Cardiac septum (tissue), 1 donor: ENCODE results near the gene KLHL36. TPM values are rescaled to one million over a fixed set of nuclear protein-coding genes. Genes with fewer than 3 reads are reported as not detected.

ENCODE experiments used
- DNase-seq: peaks from one replicate; pipeline ENCODE4 v3.0.0-alpha.2; 2020; ENCODE audit warnings: low spot score
- intact Hi-C: fragments of 100-400 bp; cut with DNase I; formaldehyde crosslinking; loops from one replicate; pipeline ENCODE4 v1.14.0; 2022
- long read RNA-seq: library from polyadenylated mRNA; unstranded; transcript quantifications from one replicate; pipeline ENCODE4 v2.0.0, GENCODE V29; 2021
- total RNA-seq: library from RNA; stranded (reverse); fragmentation: NEBNext Ultra II Directional; extraction: Animal tissue kit (Norgen Biotek cat#: 25700); gene quantifications from one replicate; pipeline ENCODE4 v1.2.1, GENCODE V29; 2021
- donor health status: DM: no; HTN: no; CAD: no.

The KLHL36 gene
- 53.2 TPM for total RNA-seq
- long read RNA-seq, full-length matches to known transcripts, result 23 of 61 reads
- long read RNA-seq, partial matches to known transcripts, result 30 of 61 reads
- long read RNA-seq, other reads (novel, unspliced or antisense), result 8 of 61 reads

- intact Hi-C loops, result no loop called here
- peak; percentile 88 for DNase-seq
Observed at GRCh38 chr16:84647828-84648594, at the start of gene KLHL36. TSS of gene KLHL36 (plus strand) at chr16:84648511. CDS start at chr16:84650868, 2,357 bp downstream.

DNA sequence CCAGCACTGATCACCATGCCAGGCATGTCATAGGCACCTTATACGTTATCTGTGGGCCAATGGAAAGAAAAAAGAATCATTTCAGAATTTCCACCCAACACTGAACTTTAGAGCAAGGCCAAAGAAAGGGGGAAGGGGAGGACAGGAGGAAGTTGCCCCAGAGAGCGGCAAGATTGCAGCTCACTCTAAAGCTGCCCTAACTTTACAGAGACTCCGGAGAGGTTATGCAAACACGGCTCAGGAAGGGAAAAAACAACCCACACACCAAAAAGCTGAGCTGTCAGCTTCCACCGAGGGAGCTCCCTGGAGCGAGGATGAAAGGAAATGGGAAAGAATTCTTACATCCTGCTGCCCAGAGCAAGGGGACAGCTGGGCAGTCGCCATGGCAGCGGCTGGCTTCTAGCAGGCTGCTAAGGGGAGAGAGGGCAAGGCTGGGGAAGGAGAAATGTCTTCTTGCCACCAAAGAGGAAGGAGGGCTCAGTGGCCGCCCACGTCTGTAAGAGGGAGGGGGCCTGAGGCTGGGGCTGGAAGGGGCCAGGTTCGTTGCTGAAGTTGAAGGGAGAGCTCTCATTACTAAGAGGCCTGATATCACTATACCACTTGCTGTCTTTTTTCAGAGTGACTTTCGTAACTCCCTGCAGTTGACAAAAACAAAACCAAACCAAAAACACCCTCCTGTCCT lies 48.6 kb upstream of the KLHL36 start:
- peak; percentile 88 for DNase-seq
- intact Hi-C loops, result no loop called here

DNA sequence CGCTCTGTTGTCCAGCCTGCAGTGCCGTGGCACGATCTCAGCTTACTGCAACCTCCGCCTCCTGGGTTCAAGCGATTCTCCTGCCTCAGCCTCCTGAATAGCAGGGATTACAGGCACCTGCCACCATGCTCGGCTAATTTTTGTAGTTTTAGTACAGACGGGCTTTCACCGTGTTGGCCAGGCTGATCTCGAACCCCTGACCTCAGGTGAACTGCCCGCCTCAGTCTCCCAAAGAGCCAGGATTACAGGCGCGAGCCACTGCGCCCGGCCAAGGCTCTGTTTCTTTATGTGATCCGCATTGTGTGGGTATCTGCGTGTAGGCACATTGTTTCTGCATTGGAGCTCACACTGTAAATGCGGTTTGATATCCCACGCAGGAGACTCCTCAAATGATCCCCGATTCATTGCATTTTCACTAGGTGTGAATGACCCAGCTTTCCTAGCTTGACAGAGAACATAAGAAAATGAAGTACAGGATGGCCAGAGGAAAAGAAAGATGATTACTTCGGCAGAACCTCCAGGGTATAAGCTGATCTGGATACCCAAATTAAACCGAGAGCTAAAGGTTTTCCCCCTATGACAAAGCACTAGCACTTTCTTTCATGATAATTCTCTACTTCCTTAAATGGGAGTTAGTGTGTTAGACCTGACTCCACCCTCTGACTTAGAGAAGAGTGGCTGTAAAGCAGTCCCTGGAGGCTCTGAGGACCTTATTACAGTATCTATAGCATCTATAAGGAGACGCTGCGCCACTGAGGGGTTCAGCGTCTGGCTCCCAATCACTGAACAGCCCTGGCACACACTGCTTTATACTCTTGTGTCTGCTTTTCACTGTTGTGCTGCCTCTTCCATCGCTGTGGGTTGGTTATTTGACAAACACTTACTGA lies 47.7 kb upstream of the KLHL36 start:
- intact Hi-C loops, result no loop called here
- DNase-seq, result no peak

GRCh38 chr16:84603140-84603816 lies 45.0 kb upstream of the KLHL36 start:
- intact Hi-C loops, result no loop called here
- DNase-seq, result peak; percentile 92

DNA sequence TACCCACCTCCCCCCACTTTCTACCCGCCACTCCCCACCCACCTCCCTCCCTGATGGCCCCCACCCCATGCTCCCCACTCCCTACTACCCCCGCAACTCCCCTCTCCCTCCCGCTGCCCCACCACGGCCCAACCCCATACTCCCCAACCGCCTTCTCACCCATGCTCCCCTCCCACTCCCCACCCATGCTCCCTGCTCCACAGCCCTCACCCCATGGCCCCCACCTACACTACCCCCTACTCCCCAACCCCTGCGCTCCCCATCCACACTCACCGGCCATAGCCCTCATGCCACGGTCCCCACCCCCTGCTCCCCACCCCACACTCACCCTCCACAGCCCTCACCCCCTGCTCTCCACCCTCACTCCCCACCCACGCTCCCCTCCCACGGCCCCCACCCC lies 44.4 kb upstream of the KLHL36 start:
- DNase-seq, result no peak
- intact Hi-C loops, result no loop called here

- no peak for DNase-seq
- intact Hi-C loops, result no loop called here
Observed at GRCh38 chr16:84604477-84605013, 43.8 kb upstream of the KLHL36 start.

DNA sequence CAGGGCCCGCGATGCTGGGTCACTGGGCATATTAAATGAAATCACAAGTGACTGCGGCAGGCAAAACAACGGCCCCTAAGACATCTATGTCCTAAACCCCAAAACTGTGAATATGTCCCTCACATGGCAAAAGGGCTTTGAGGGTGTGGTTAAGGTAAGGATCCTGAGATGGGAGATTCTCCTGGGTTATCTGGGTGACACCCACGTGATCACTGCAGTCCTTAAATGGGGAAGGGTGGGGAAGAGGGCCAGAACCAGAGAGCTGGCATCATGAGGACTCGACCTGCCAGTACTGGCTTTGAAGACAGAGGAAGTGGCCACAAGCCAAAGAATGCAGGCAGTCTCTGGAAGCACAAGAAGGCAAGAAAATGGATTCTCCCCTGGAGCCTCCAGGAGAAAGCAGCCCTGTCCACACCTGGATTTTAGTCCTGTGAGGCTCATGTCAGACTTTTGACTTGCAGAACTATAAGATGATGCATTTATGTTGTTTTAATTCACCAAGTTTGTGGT lies 42.9 kb upstream of the KLHL36 start:
- intact Hi-C loops, result no loop called here
- no peak for DNase-seq

DNA sequence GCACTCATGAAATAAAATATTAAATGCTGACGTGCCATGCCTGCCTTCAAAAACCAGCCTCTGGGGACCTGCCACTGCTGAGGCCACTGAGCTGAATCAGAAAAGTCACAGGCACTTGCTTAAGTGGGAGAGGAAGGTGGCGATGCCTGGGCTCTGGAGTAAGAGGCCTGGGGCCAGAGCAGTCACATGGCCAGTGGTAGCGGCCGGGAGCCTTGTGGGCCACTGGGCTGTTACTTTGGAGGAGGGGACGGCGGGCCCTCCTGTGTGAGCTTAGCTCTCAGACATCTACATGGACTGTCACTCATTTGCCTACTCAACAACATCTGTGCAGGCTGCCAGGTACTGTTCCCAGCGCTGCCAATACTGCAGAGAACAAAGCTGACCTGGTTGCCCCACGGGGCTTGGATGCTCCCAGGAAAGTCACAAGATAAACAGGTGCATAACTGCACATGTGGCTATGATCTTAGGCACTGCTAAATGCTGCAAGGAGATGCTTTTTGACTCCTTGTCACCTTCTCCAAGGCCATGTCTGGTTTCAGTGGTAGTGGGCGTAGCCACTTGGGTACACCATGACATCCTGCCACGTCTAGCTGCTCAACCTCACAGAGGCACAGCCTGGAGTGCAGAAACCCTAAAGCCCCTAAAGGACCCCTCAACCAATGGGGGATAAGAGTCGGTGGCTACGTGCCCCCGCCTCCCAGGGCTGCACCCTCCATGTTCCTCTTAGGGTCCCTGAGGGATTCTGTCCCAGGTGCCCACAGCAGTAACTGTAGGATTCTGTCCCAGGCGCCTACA lies 42.0 kb upstream of the KLHL36 start:
- intact Hi-C loops, result no loop called here
- DNase-seq, result no peak

- intact Hi-C loops, result no loop called here
- no peak for DNase-seq
Observed at GRCh38 chr16:84607061-84607460, 41.2 kb upstream of the KLHL36 start.

GRCh38 chr16:84607694-84608093 lies 40.6 kb upstream of the KLHL36 start:
- intact Hi-C loops, result no loop called here
- peak; percentile 85 for DNase-seq

- intact Hi-C loops, result no loop called here
- no peak for DNase-seq
Observed at GRCh38 chr16:84608282-84608681, 40.0 kb upstream of the KLHL36 start.

GRCh38 chr16:84609563-84610177 lies 38.6 kb upstream of the KLHL36 start:
- intact Hi-C loops, result no loop called here
- no peak for DNase-seq

- DNase-seq, result no peak
- intact Hi-C loops, result no loop called here
Observed at GRCh38 chr16:84610376-84610775, 37.9 kb upstream of the KLHL36 start.

GRCh38 chr16:84611041-84611440 lies 37.3 kb upstream of the KLHL36 start:
- intact Hi-C loops, result no loop called here
- DNase-seq, result no peak

GRCh38 chr16:84612686-84613085 lies 35.6 kb upstream of the KLHL36 start:
- no peak for DNase-seq
- intact Hi-C loops, result no loop called here

DNA sequence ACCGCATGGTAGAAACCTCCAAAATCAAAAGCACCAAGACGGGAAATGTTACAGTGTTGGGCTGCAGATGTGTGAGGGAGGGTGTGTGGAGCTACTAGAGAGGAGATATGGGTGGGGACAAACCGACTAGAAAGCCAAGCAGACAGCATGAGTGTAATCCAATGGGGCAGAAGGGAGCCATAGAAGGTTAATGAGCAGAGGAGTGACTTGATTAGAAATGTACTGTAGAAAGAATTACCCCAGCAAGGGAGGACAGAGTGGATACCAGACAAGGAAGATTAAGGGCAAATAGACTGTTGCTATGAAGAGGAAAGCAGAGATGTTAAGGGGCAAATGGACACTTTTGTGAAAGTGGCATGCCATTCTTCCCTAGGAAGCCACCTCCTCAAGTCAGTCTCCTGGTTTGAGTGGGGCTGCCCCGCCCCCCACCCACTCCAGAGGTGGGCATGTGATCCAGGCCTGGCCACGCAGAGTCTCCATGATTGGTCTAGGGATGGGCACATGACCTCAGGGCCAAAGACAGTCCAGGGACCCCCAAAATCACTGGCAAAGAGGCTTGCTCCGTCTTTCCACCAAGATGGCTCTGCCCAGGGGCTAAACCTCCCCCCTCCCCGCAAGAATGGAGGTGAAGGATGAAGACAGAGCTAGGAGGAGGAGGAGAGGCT lies 34.8 kb upstream of the KLHL36 start:
- intact Hi-C loops, result no loop called here
- no peak for DNase-seq

- intact Hi-C loops, result no loop called here
- no peak for DNase-seq
Observed at GRCh38 chr16:84614073-84614459, 34.2 kb upstream of the KLHL36 start.
